Kasumi-1 (cell line): ENCODE results near the gene DET1.

Experiments
- DNase-seq, 2 experiments: peaks; one replicate each; lab custom pipeline; 2025; lab: John Stamatoyannopoulos, UW

Gene DET1

DNA sequence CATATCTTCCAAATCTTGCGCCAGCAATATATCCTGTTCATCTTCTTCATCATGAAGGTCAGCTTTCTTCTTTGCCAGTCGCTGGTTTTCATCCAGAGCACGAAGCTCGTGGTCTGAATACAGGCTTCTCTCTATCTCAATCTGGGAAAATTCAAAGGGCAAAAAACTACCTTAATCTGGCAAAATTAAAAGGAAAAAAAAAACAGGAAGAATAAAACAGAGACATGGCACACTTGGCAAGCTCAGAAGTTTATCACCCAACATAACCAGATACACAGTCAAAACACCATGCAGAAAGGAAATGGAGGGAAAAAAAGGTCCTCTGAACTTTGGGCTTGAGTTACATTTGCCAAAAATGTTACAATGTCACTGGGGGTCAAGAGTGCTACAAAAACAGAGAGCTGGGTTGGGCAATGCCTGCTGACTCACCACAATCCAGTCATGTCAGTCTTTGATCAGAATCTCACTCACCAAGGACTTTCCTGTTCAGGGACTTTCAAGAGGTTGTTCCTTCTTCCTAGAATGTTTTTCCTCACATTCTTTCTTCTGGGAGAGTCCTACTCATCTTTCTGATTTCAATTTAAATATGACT lies 80.8 kb downstream of the DET1 start:
- no peak for DNase-seq

DNA sequence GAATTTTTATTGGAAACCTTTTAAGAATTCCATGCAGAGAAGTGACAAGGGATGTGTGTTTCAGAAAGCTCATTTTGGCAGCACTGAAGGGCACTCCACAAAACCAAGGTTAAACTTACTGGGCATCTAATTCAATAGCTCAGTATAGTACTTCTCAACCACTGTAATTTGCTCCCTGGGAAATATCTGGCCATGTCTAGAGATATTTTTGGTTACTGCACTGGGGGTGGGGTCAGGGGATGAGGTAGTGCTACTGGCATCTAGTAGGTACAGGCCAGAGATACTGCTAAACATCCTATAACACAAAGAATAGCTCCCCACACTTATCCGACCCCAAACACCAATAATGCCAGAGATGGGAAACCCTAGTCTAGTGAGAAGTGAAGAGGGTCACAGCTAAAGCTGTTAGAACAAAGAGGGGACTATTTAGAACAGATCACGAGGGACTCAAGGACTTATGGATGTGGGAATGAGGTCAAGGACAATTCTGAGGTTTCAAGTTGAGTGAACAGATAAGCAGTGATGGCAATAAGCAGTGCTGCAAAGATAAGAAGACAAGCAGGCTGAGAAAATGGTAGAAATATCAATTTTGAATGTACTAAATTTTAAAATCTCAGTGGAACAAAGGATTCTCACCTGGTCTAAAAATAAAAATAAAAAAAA lies 82.5 kb downstream of the DET1 start:
- no peak for DNase-seq
